Lung (tissue), 12 donors: ENCODE results near the gene EFCAB12. TPM values are rescaled to one million over a fixed set of nuclear protein-coding genes. Genes with fewer than 3 reads are reported as not detected.
"Not testable (repeated sequence)": the region's sequence is repeated elsewhere in the genome, so short reads cannot be mapped to it uniquely, and the experiment has no call there.

Source experiments
- ATAC-seq: fragments of 200-7000 bp; cut with Tn5 transposase; one replicate; pipeline ENCODE4 v1.9.1; 2020; ENCODE audit warnings: moderate number of reproducible peaks; ENCODE audit not compliant: insufficient read depth, low FRiP score
- DNase-seq, 3 donors: peaks; one replicate each; pipeline ENCODE4 v3.0.0-alpha.2; 2013 to 2017
- H3K27ac ChIP-seq, 2 donors: one replicate each; pipeline ENCODE4 v1.5.1; 2013; ENCODE audit warnings: mild to moderate bottlenecking in 2 of 2, moderate library complexity in 2 of 2, control low read depth in 1 of 2, inconsistent platforms in 1 of 2, low read depth in 1 of 2, low read length in 1 of 2
- H3K27me3 ChIP-seq, 3 donors: one replicate each; pipeline ENCODE4 v1.5.1; 2013; ENCODE audit warnings: low read length in 2 of 3; ENCODE audit not compliant: control insufficient read depth in 3 of 3, insufficient read depth in 3 of 3
- H3K36me3 ChIP-seq, 4 donors: one replicate each; pipeline ENCODE4 v1.5.1; 2013; ENCODE audit warnings: low read length in 4 of 4, mild to moderate bottlenecking in 1 of 4, moderate library complexity in 1 of 4; ENCODE audit not compliant: control insufficient read depth in 4 of 4, insufficient read depth in 4 of 4
- H3K4me1 ChIP-seq, 5 donors: one replicate each; pipeline ENCODE4 v1.5.1; 2013; ENCODE audit warnings: low read length in 5 of 5, mild to moderate bottlenecking in 2 of 5, moderate library complexity in 1 of 5; ENCODE audit not compliant: control insufficient read depth in 5 of 5, insufficient read depth in 5 of 5
- H3K4me3 ChIP-seq: one replicate; pipeline ENCODE4 v1.5.1; 2013; ENCODE audit warnings: mild to moderate bottlenecking, control low read depth, moderate library complexity
- H3K9ac ChIP-seq, 2 donors: one replicate each; pipeline ENCODE4 v1.5.1; 2013; ENCODE audit warnings: low read length in 2 of 2, control low read depth in 1 of 2; ENCODE audit not compliant: insufficient read depth in 1 of 2
- H3K9me3 ChIP-seq, 4 donors: one replicate each; pipeline ENCODE4 v1.5.1; 2013; ENCODE audit warnings: low read length in 3 of 4, mild to moderate bottlenecking in 1 of 4, moderate library complexity in 1 of 4; ENCODE audit not compliant: control insufficient read depth in 4 of 4, insufficient read depth in 3 of 4
- CTCF ChIP-seq: IDR thresholded peaks from 2 replicates; pipeline ENCODE4 v1.5.1; 2012; ENCODE audit warnings: mild to moderate bottlenecking; ENCODE audit errors: control extremely low read depth, extremely low read depth
- whole genome bisulfite sequencing, 2 donors: extraction: QIAGEN DNeasy Blood & Tissue Kit; methylation state at CpG; one replicate each; pipeline ENCODE4 v1.1.7; 2013; 5-methylcytosine and 5-hydroxymethylcytosine counted together
- polyA plus RNA-seq, 2 donors: library from polyadenylated mRNA; stranded (reverse); fragments of 200-250 nt; gene quantifications; one replicate each; pipeline ENCODE4 v1.2.1, GENCODE V29; 2013
- total RNA-seq, 2 donors: library from RNA; depleted of rRNA in 1 of 2; stranded (reverse); fragments of >200 nt in 1 of 2; gene quantifications; one replicate each; pipeline ENCODE4 v1.2.1, GENCODE V29; 2014 to 2021
- donor health status: control.
- donor health status: control.
- donor health status: Bipolar disorder and iron deficiency.
- donor health status: healthy.
- donor health status: DM: yes; HTN: yes; CAD: no.

Gene EFCAB12
- total and polyA plus RNA-seq, 4 donors: 2.6 to 8.8 (median 3.3) TPM

- H3K9me3 ChIP-seq: no peaks in the 10 kb centered on the region
- H3K27me3 ChIP-seq: no peaks in the 10 kb centered on the region
- no peak for TF ChIP-seq CTCF
- no peak overlapping the region for H3K4me3 ChIP-seq
- H3K4me1 ChIP-seq: peaks cover 0 to 38% (median 16%) of the 10 kb centered on the region in 5 donors
- H3K9ac ChIP-seq: peak overlapping the region in 1 of 2 donors; percentile 50
- peak overlapping the region in 1 of 2 donors; percentile 50 for H3K27ac ChIP-seq
- DNase-seq (peak; percentile 51 to 84 (median 66)), ATAC-seq (peak; percentile 50)
- WGBS, 2 donors: 75 to 79% methylated on average over 4 of the region's 4 CpGs
- H3K36me3 ChIP-seq: no peaks in the 10 kb centered on the region
Measured at GRCh38 chr3:129413687-129414506, 14.5 kb downstream of the EFCAB12 start.

- not testable (repeated sequence) for DNase-seq, H3K9me3 ChIP-seq, H3K27me3 ChIP-seq, ATAC-seq, H3K9ac ChIP-seq, H3K4me3 ChIP-seq, H3K36me3 ChIP-seq
- H3K27ac ChIP-seq: peak overlapping the region in 1 of 2 donors; percentile 61
- peaks cover 0 to 38% (median 14%) of the 10 kb centered on the region in 5 donors for H3K4me1 ChIP-seq
- WGBS, 2 donors: 62 to 78% methylated on average over 3 of the region's 3 CpGs
Measured at GRCh38 chr3:129413238-129413637, 15.2 kb downstream of the EFCAB12 start.

- Histone ChIP-seq H3K4me1 (peaks cover 0 to 35% (median 13%) of the 10 kb centered on the region in 5 donors), H3K27ac (peak overlapping the region in 1 of 2 donors; percentile 61), H3K36me3 (no peaks in the 10 kb centered on the region), H3K9me3 (no peaks in the 10 kb centered on the region), H3K9ac (peak overlapping the region in 1 of 2 donors; percentile 1), H3K27me3 (no peaks in the 10 kb centered on the region), H3K4me3 (no peak overlapping the region)
- ATAC-seq: no peak
- WGBS, 2 donors: 82 to 90% methylated on average over 6 of the region's 6 CpGs
- TF ChIP-seq CTCF: no peak
- DNase-seq: peak in 1 of 3 donors; percentile 20
Measured at GRCh38 chr3:129412542-129413198, 15.8 kb downstream of the EFCAB12 start.

- H3K9me3 ChIP-seq: no peaks in the 10 kb centered on the region
- H3K4me1 ChIP-seq: peaks cover 0 to 27% (median 9%) of the 10 kb centered on the region in 5 donors
- no peak overlapping the region for H3K27ac ChIP-seq
- WGBS, 2 donors: 91% methylated on average over 17 of the region's 17 CpGs
- H3K27me3 ChIP-seq: no peaks in the 10 kb centered on the region
- no peak overlapping the region for H3K9ac ChIP-seq
- DNase-seq (no peak), ATAC-seq (no peak)
- H3K4me3 ChIP-seq: no peak overlapping the region
- no peak for TF ChIP-seq CTCF
- H3K36me3 ChIP-seq: no peaks in the 10 kb centered on the region
Measured at GRCh38 chr3:129410971-129411370, 17.5 kb downstream of the EFCAB12 start.
